Measurements from ENCODE around the gene MAPK8IP1. TPM values are rescaled to one million over a fixed set of nuclear protein-coding genes. Genes with fewer than 3 reads are reported as not detected.

MAPK8IP1 gene
- polyA plus RNA-seq, 2 of the 4 experiments (the other 2 are of a cell fraction) = 2.6 to 5.8 TPM

DNA sequence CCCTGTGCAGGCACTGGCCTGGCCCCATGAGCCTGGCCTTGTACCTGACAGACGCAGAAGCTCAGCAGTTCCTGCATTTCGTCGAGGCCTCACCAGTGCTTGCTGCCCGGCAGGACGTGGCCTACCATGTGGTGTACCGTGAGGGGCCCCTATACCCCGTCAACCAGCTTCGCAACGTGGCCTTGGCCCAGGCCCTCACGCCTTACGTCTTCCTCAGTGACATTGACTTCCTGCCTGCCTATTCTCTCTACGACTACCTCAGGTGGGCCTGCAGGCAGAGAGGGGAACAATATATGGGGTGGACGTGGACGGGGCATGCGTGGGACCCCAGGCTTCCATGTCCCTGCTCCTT lies 41.9 kb downstream of the MAPK8IP1 start:
- Histone ChIP-seq H3K4me2 (no peak overlapping the region), H3K4me1 (peaks cover 11% of the 10 kb centered on the region), H3K4me3 (no peak overlapping the region), H3K9me3 (no peaks in the 10 kb centered on the region), H3K27ac (no peak overlapping the region)
- FAIRE-seq = no peak
- no peak; a peak in 1 of 6 replicates for ATAC-seq
- DNase-seq (ENCODE audit: low read depth in 1 of 2, low spot score in 1 of 2) = no peak
- ChIA-PET POLR2A (interaction anchor here (2.0 kb wide), 1 partner anchor 10 kb away, joined by 7 read pairs; the partner anchor contains the start of gene PEX16), CTCF (interaction anchor here (0.6 to 1.9 kb wide), 5 partner anchors 10 to 172 kb away, joined by 3 to 9 read pairs (median 3); partner anchors contain the start of gene PEX16)
- TF ChIP-seq KDM1A (IDR thresholded peaks at IDR 0.05; ENCODE audit: low read depth) (no peak), ZC3H11A (IDR thresholded peaks at IDR 0.05) (no peak), POLR2AphosphoS2 (conservative IDR thresholded peaks at IDR 0.05; ENCODE audit: low read length) (no peak), EHF (CRISPR knock-in tag; IDR thresholded peaks at IDR 0.05) (no peak), HDAC2 (IDR thresholded peaks at IDR 0.05) (no peak), MYC (IDR thresholded peaks at IDR 0.05; ENCODE audit: borderline replicate concordance, low read length) (no peak)
- TF ChIP-seq, protein P1, sequence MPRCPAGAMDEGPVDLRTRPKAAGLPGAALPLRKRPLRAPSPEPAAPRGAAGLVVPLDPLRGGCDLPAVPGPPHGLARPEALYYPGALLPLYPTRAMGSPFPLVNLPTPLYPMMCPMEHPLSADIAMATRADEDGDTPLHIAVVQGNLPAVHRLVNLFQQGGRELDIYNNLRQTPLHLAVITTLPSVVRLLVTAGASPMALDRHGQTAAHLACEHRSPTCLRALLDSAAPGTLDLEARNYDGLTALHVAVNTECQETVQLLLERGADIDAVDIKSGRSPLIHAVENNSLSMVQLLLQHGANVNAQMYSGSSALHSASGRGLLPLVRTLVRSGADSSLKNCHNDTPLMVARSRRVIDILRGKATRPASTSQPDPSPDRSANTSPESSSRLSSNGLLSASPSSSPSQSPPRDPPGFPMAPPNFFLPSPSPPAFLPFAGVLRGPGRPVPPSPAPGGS (IDR thresholded peaks at IDR 0.05) = no peak
- TF ChIP-seq, protein P2, sequence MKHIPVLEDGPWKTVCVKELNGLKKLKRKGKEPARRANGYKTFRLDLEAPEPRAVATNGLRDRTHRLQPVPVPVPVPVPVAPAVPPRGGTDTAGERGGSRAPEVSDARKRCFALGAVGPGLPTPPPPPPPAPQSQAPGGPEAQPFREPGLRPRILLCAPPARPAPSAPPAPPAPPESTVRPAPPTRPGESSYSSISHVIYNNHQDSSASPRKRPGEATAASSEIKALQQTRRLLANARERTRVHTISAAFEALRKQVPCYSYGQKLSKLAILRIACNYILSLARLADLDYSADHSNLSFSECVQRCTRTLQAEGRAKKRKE (CRISPR knock-in tag; IDR thresholded peaks at IDR 0.05; ENCODE audit: low read depth) = no peak
- WGBS (ENCODE audit: missing lambda C conversion rate) = 87% methylated on average over 15 of the region's 15 CpGs

DNA sequence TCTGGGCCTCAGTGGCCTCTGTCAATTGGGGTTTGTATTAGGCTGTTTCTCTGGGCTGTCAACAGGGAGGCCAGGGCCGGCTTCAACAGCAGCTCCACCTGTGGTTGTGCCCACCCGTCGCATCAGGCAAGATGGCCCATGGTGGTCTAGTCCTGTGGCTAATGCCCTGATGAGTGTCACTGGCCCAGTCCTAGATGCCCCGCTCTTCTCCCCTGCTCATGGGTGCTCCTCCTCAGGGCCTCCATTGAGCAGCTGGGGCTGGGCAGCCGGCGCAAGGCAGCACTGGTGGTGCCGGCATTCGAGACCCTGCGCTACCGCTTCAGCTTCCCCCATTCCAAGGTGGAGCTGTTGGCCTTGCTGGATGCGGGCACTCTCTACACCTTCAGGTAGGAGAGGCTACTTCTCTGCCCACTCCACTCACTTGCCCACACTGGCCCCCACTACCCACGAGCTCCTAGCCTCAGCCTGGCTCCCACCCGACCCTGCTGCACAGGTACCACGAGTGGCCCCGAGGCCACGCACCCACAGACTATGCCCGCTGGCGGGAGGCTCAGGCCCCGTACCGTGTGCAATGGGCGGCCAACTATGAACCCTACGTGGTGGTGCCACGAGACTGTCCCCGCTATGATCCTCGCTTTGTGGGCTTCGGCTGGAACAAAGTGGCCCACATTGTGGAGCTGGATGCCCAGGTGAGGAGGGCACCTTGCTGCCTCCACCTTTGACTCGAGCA lies 42.4 kb downstream of the MAPK8IP1 start:
- 86% methylated on average over 14 of the region's 27 CpGs for WGBS (ENCODE audit: missing lambda C conversion rate)
- no peak for DNase-seq (ENCODE audit: low read depth in 1 of 2, low spot score in 1 of 2)
- CTCF ChIA-PET = interaction anchor here (0.6 to 1.9 kb wide), 7 partner anchors 10 to 172 kb away, joined by 3 to 9 read pairs (median 3); partner anchors contain the start of gene PEX16
- H3K4me3 ChIP-seq = no peak overlapping the region
- POLR2A ChIA-PET = interaction anchor here (0.6 to 2.0 kb wide), 2 partner anchors 10 to 194 kb away, joined by 3 to 7 read pairs; partner anchors contain the start of gene PEX16
- H3K9me3 ChIP-seq = no peaks in the 10 kb centered on the region
- peaks cover 11% of the 10 kb centered on the region for H3K4me1 ChIP-seq
- ATAC-seq = no peak
- no peak for FAIRE-seq
- H3K4me2 ChIP-seq = no peak overlapping the region
- TF ChIP-seq CBX8 (IDR thresholded peaks at IDR 0.05) (no peak), ZFP36 (IDR thresholded peaks at IDR 0.05; ENCODE audit: borderline replicate concordance, partially characterized antibody) (no peak), RNF2 (IDR thresholded peaks at IDR 0.05; ENCODE audit: borderline replicate concordance, low read depth) (no peak), FOXS1 (CRISPR knock-in tag; IDR thresholded peaks at IDR 0.05) (no peak), FOSL2 (IDR thresholded peaks at IDR 0.05) (no peak), FOSL2 (CRISPR knock-in tag; IDR thresholded peaks at IDR 0.05) (no peak), ZSCAN20 (CRISPR knock-in tag; IDR thresholded peaks at IDR 0.05) (no peak), RARB (CRISPR knock-in tag; IDR thresholded peaks at IDR 0.05) (no peak)
- TF ChIP-seq, protein P3, sequence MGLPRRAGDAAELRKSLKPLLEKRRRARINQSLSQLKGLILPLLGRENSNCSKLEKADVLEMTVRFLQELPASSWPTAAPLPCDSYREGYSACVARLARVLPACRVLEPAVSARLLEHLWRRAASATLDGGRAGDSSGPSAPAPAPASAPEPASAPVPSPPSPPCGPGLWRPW (IDR thresholded peaks at IDR 0.05) = no peak
- TF ChIP-seq, protein P4, sequence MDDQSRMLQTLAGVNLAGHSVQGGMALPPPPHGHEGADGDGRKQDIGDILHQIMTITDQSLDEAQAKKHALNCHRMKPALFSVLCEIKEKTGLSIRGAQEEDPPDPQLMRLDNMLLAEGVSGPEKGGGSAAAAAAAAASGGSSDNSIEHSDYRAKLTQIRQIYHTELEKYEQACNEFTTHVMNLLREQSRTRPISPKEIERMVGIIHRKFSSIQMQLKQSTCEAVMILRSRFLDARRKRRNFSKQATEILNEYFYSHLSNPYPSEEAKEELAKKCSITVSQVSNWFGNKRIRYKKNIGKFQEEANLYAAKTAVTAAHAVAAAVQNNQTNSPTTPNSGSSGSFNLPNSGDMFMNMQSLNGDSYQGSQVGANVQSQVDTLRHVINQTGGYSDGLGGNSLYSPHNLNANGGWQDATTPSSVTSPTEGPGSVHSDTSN (IDR thresholded peaks at IDR 0.05) = no peak
- no peak overlapping the region for H3K27ac ChIP-seq

DNA sequence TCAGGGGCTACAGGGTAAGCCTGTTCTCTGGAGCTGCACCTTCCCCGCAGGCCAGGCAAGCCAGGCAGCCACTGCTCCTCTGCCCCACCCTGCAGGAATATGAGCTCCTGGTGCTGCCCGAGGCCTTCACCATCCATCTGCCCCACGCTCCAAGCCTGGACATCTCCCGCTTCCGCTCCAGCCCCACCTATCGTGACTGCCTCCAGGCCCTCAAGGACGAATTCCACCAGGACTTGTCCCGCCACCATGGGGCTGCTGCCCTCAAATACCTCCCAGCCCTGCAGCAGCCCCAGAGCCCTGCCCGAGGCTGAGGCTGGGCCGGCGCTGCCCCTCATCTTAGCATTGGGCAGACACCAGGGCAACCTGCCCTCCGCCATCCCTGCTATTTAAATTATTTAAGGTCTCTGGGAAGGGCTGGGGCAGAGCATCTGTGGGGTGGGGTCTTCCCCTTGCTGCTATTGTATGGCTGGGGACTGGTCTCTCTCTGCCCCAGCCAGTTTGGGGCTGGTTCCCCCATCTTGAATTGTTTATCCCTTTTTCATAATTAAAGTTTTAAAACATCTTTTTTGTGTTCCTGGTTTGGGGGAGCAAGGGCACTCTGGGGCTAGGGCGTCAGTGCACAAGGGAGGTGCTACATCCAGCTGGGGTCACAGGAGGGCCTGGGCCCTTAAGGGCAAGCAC lies 43.2 kb downstream of the MAPK8IP1 start:
- ATAC-seq (no peak), DNase-seq (ENCODE audit: low read depth in 1 of 2, low spot score in 1 of 2) (no peak), FAIRE-seq (no peak)
- H3K4me1 ChIP-seq = peaks cover 11% of the 10 kb centered on the region
- no peak overlapping the region for H3K4me2 ChIP-seq
- 90% methylated on average over 13 of the region's 13 CpGs for WGBS (ENCODE audit: missing lambda C conversion rate)
- 0 out of 2 replicates have a peak, but pooled peaks have one; percentile 37 for TF ChIP-seq POLR2AphosphoS2 (conservative IDR thresholded peaks at IDR 0.05; ENCODE audit: low read length)
- TF ChIP-seq, protein P5, sequence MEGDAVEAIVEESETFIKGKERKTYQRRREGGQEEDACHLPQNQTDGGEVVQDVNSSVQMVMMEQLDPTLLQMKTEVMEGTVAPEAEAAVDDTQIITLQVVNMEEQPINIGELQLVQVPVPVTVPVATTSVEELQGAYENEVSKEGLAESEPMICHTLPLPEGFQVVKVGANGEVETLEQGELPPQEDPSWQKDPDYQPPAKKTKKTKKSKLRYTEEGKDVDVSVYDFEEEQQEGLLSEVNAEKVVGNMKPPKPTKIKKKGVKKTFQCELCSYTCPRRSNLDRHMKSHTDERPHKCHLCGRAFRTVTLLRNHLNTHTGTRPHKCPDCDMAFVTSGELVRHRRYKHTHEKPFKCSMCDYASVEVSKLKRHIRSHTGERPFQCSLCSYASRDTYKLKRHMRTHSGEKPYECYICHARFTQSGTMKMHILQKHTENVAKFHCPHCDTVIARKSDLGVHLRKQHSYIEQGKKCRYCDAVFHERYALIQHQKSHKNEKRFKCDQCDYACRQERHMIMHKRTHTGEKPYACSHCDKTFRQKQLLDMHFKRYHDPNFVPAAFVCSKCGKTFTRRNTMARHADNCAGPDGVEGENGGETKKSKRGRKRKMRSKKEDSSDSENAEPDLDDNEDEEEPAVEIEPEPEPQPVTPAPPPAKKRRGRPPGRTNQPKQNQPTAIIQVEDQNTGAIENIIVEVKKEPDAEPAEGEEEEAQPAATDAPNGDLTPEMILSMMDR (IDR thresholded peaks at IDR 0.05) = no peak
- no peak overlapping the region for H3K4me3 ChIP-seq
- ChIA-PET POLR2A (interaction anchor here (0.6 to 1.8 kb wide), 2 partner anchors 11 to 193 kb away, joined by 3 to 7 read pairs; partner anchors contain the start of gene PEX16), CTCF (interaction anchor here (0.8 to 1.9 kb wide), 3 partner anchors 11 to 78 kb away, joined by 3 to 9 read pairs (median 4); partner anchors contain the start of gene PEX16)
- H3K9me3 ChIP-seq = no peaks in the 10 kb centered on the region
- no peak overlapping the region for H3K27ac ChIP-seq

Measured in A549 (cell line).